GM18502 (cell line): ENCODE measurements around the gene ZCCHC4.

ENCODE experiments used
- ATAC-seq: cut with Tn5 transposase; IDR thresholded peaks from one replicate; pipeline ENCODE4 v1.9.1; 2021; ENCODE audit warnings: mild to moderate bottlenecking; ENCODE audit not compliant: unreplicated experiment, poor library complexity

Gene ZCCHC4

DNA sequence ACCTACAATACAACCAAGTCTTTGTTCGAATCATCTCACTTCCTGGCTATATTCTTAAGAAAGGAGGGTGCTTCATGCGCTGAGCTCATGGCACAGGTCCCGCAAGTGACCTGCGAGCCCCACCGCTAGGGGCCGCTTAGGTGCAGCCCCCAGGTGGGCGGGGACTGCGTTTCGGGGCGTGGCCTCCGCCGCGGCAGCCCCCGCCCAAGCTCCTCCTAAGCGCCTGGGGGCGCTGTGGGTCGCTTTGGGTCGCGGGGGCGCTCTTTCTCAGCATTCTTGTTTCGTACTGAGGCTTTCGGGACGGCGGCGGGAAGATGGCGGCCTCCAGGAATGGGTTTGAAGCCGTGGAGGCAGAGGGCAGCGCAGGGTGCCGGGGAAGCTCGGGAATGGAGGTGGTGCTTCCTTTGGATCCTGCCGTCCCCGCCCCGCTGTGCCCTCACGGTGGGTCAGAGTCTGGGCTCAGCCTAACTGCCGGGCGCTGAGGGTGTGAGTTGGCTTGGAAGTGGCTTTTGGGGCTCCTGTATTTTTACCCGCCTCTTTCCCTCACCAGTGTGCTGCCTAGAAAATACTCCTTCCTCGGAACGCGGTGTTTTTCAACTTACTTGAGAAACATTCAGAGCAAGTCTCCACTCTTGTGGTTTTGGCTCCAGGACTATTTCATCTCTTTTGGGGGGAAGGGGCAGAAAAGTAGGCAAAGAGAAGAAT, at the start of gene ZCCHC4:
TSS of gene ZCCHC4 (plus strand) at position 279 of the 705 bp plus-strand sequence. CDS start at position 315, 36 bp downstream.
- ATAC-seq = peak; percentile 81

DNA sequence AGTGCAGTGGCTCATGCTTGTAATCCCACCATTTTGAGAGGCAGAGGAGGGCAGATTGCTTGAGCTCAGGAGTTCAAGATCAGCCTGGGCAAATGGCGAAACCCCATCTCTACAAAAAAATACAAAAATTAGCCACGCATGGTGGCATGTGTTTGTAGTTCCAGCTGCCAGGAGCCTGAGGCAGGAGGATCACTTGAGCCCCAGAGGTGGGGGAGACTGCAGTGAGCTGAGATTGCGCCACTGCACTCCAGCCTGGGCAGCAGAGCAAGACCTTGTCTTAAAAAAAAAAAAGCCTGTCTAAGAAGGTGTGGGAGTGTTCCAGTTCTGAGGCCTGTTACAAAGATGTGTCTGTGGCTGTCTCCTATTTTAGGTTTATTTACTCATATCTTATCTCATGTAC, 40.7 kb upstream of the ZCCHC4 start:
- ATAC-seq = no peak

DNA sequence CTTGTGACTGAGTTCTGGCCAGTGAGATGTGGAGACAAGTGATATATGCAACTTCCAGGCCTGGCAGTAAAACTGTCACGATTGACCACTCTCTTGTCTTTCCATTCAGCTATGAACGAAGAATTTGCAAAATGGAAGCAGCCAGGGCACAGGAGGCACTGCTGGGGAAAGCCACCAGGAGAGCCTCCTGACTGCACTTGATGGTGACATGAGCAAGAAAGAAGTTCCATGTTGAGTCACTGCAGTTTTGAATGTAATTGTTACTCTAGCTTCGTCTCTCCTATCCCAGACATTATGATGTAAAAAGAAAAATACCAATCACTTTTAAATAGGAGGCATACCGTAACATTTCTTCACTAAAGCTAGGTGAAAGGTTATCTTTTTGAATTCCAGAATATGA, 32.4 kb upstream of the ZCCHC4 start:
- ATAC-seq = no peak

- ATAC-seq = no peak
Measured at GRCh38 chr4:25283948-25284347, 28.6 kb upstream of the ZCCHC4 start.

DNA sequence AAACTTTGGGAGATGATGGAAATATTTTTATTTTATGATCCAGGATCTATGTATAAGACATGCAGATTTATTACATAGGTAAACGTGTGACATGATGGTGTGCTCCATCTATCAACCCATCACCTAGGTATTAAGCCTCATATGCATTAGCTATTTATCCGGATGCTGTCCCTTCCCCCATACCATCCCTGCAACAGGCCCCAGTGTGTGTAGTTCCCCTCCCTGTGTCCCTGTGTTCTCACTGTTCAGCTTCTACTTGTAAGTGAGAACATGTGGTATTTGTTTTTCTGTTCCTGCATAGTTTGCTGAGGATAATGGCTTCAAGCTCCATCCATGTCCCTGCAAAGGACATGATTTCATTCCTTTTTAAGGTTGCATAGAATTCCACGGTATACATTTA, 28.1 kb upstream of the ZCCHC4 start:
- ATAC-seq = no peak

DNA sequence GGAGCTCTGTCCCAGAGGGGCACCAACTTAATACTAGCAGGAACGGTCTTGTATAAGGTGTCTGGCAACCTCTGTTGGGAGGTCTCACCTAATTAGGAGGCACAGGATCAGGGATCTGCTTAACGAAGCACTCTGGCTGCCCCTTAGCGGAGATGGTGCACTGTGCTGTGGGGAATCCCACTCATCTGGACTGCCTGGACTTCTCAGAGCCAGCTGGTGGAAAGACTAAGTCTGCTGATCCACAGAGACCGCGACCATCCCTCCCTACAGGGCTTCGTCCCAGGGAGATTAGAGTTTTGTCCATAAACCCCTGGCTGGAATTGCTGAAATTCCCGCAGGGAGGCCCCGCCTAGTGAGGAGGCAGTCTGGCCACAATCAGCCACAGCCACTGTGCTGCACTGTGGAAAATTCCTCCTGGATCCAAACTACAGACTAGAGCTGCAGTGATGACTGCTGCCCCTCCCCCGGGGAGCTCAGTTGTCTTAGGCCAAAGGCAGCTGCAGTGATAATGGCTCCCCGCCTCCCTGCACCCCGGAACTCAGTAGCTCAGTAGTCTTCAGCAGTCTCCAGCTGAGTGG, 22.0 kb upstream of the ZCCHC4 start:
- no peak for ATAC-seq

- no peak for ATAC-seq
Measured at GRCh38 chr4:25291158-25291733, 21.3 kb upstream of the ZCCHC4 start.

GRCh38 chr4:25297528-25298242, 14.9 kb upstream of the ZCCHC4 start:
- peak; percentile 54 for ATAC-seq

DNA sequence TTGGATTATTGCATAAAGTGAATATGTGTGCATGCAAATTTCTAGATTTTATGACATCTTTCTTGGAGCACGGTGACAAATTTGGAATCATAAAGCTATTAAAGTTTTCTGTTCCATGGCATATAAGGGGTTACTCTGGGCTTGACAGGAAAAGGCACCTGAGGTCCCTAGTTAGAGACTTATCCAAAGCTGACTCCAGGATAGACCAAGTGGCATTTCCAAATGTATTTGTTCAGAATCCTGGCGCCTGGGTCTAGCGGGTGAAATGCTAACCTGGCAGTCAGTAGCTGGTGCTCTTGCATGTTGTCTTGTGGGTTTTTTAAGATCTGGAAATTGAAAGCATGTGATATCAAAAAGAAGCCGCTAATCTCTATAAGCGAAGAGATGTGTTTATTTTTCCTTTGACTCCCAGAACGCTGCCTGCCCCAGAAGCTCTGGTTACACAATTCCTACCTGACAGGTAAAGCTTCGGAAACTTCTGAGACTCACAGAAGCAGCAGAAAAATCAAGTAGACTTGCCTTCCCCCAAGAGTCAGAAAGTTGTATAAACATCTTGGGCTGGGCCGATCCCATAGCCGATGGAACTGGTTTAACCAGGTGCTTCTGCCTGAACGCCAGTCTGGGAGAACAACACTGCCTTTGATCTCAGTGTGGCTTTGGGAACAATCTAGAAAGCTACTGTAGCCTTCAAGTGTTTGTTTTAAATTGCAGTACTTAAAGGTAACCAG, 12.9 kb upstream of the ZCCHC4 start:
- no peak for ATAC-seq

DNA sequence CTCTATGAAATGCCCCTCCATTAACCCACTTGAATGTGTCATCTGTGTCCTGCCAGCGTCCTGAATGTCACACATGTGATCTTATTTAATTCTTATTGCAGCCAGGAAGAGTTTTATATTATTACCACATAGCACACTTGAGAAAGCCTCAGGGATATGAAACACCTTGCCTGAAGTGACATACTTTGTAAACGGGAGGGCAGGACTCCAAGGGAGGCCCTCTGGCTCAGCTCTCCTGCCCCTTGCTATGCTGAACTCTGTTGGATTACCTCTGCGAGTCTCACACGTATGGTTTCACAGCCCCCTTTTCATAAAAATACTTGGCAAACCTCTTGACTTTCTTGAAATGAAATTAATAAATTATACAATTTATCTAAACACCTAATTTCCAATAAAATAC, 11.1 kb upstream of the ZCCHC4 start:
- no peak for ATAC-seq

GRCh38 chr4:25302626-25303025, 9.9 kb upstream of the ZCCHC4 start:
- ATAC-seq = no peak

DNA sequence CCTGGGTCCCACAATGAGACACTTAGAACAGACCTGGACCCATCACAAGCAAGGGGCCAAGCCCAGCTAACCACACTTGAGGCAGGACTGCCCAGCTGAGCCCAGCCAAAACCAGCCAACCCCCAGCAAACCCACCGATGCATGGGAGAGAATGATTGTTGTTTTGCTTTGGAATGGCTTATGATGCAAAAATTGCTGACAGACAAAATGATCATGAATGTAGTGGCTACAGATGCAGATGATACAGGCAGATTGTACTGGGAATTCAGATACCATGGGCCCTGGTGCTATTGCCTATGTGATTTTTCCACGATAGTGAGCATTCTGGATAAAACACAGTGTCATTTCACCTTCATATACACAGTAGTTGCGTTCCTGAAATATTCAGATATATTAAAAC, 9.0 kb upstream of the ZCCHC4 start:
- no peak for ATAC-seq

DNA sequence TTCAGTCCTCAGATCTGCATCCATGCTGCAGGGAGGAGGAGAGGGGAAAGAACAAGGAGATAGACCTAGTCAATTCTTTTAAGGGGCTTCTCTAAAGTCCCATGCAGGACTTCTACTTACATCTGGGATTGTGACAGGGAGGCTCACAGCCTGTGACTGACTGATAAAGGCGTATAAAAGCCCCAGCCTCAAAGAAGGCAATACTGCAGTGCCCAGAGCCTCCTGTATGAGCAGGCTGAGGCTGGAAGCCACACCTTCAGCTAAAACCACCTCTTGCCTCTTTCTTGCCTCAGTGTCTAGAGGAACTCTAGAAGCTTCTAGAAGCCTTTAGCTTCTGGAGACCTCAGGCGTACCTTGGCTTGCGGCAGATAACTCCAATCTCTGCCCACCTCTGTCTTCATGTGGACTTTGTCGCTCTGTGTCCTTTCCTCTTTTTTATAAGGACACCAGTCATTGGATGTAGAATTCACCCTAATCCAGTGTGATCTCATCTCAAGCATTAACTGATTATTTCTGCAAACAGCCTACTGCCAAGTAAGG, 6.0 kb upstream of the ZCCHC4 start:
- ATAC-seq = no peak

GRCh38 chr4:25307596-25307995, 5.0 kb upstream of the ZCCHC4 start:
- ATAC-seq = no peak

- no peak for ATAC-seq
Measured at GRCh38 chr4:25308306-25308705, 4.3 kb upstream of the ZCCHC4 start.

GRCh38 chr4:25308761-25309160, 3.8 kb upstream of the ZCCHC4 start:
- ATAC-seq = no peak

DNA sequence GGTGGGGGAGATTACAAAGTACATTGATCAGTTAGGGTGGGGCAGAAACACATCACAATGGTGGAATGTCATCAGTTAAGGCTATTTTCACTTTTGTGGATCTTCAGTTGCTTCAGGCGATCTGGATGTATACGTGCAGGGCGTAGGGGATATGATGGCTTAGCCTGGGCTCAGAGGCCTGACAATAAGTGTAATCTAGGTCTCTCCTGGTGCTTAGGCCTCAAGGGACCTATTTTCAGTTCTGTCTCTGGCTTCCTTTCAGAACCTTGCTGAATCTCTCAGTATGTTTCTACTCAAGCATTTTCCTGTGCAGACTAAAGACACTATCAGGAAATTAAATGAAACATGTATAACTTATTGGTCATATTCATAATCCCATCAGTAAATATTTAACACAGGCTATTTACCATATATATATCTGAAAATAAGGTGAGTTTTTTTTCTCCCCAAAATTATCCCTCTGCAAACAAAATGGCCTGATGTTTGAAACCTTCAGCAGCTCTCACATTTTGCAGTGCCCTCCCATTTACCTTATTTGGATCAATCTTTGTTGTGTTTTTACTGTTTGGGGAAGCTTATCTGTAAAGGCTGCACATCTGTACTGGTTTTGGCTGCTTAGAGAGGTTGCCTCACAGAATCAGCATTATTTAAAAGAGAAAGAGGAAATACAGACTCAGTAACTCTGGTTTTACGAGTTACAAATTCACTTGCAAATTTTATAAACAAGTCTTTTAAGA, 2.3 kb upstream of the ZCCHC4 start:
- peak; percentile 74 for ATAC-seq

GRCh38 chr4:25310803-25311166, 1.8 kb upstream of the ZCCHC4 start:
- peak; percentile 11 for ATAC-seq

- no peak for ATAC-seq
Measured at GRCh38 chr4:25313201-25313895, 774 bp downstream of the ZCCHC4 start.
